CD4-positive, alpha-beta memory T cell (primary cell): ENCODE measurements around the gene ZBTB38. TPM values are rescaled to one million over a fixed set of nuclear protein-coding genes. Genes with fewer than 3 reads are reported as not detected.

ENCODE experiments used
- CTCF ChIA-PET: fragments of 350-600 bp; sonication (Branson Sonifier 250); formaldehyde crosslinking; loops from one replicate; lab custom pipeline; 2021; ENCODE audit warnings: inconsistent platforms; ENCODE audit not compliant: partially characterized antibody; lab: Charles Lee
- POLR2A ChIA-PET: fragments of 350-600 bp; sonication (Branson Sonifier 250); formaldehyde crosslinking; loops from one replicate; lab custom pipeline; 2021; ENCODE audit not compliant: partially characterized antibody; lab: Charles Lee
- DNase-seq, 5 donors: peaks; one replicate each; pipeline versions ENCODE4 v3.0.0 to v3.0.0-alpha.2; 2020 to 2022; ENCODE audit warnings: mixed read lengths in 1 of 5
- H3K27ac ChIP-seq: one replicate; pipeline ENCODE4 v1.7.0; 2013; ENCODE audit warnings: low read depth, low read length
- H3K27me3 ChIP-seq: 2 replicates; pipeline ENCODE4 v1.7.0; 2013; ENCODE audit warnings: mild to moderate bottlenecking, low read length, moderate library complexity; ENCODE audit not compliant: insufficient read depth
- H3K36me3 ChIP-seq: 2 replicates; pipeline ENCODE4 v1.7.0; 2013; ENCODE audit warnings: mild to moderate bottlenecking, low read length, moderate library complexity; ENCODE audit not compliant: insufficient read depth
- H3K4me1 ChIP-seq: 2 replicates; pipeline ENCODE4 v1.7.0; 2013; ENCODE audit warnings: mild to moderate bottlenecking, low read length, moderate library complexity; ENCODE audit not compliant: insufficient read depth
- H3K4me3 ChIP-seq, 2 donors: one replicate each; pipeline ENCODE4 v1.7.0; 2013; ENCODE audit warnings: low read length in 2 of 2, mild to moderate bottlenecking in 1 of 2
- H3K9me3 ChIP-seq, 2 donors: one replicate each; pipeline ENCODE4 v1.7.0; 2013; ENCODE audit warnings: low read length in 2 of 2, control low read depth in 1 of 2; ENCODE audit not compliant: control insufficient read depth in 1 of 2
- H3K27ac Mint-ChIP-seq, 7 donors: one replicate each; pipeline ENCODE4 v1.8.0; 2020 to 2021; ENCODE audit warnings: mixed read lengths in 7 of 7, mild to moderate bottlenecking in 6 of 7, inconsistent platforms in 3 of 7, moderate library complexity in 3 of 7
- H3K27me3 Mint-ChIP-seq, 2 donors: one replicate each; pipeline ENCODE4 v1.8.0; 2020 to 2021; ENCODE audit warnings: mixed read lengths in 2 of 2
- H3K36me3 Mint-ChIP-seq, 2 donors: one replicate each; pipeline ENCODE4 v1.8.0; 2020 to 2021; ENCODE audit warnings: mixed read lengths in 2 of 2, inconsistent platforms in 1 of 2, mild to moderate bottlenecking in 1 of 2
- H3K4me1 Mint-ChIP-seq, 4 donors: one replicate each; pipeline ENCODE4 v1.8.0; 2020 to 2021; ENCODE audit warnings: mixed read lengths in 4 of 4, mild to moderate bottlenecking in 1 of 4
- H3K4me3 Mint-ChIP-seq, 8 donors: one replicate each; pipeline ENCODE4 v1.8.0; 2020 to 2021; ENCODE audit warnings: mixed read lengths in 8 of 8, mild to moderate bottlenecking in 7 of 8, moderate library complexity in 6 of 8, inconsistent platforms in 3 of 8
- H3K9me3 Mint-ChIP-seq, 8 donors: one replicate each; pipeline ENCODE4 v1.8.0; 2020 to 2021; ENCODE audit warnings: mixed read lengths in 8 of 8, mild to moderate bottlenecking in 5 of 8, inconsistent platforms in 3 of 8, moderate library complexity in 1 of 8
- intact Hi-C: fragments of 100-400 bp; cut with micrococcal nuclease; formaldehyde crosslinking; loops from one replicate; pipeline ENCODE4 v1.15.1; 2023
- polyA plus RNA-seq, 2 donors: library from polyadenylated mRNA; unstranded; fragments of 300-500 nt; fragmentation: Illumina TruSeq; gene quantifications; one replicate each; pipeline ENCODE4 v1.2.3, GENCODE V29; 2021
- total RNA-seq, 2 experiments: library from RNA; stranded (reverse); gene quantifications; one replicate each; pipeline ENCODE4 v1.2.3, GENCODE V29; 2021

The ZBTB38 gene
- total and polyA plus RNA-seq, 4 experiments from 2014 or later, result 44.1 to 103 (median 87.2) TPM

- CTCF ChIA-PET, result no interaction called here
- H3K27me3 Mint-ChIP-seq, result peaks cover 10 to 11% of the 10 kb centered on the region in 2 donors
- H3K9me3 Mint-ChIP-seq, result peaks cover 0 to 4% (median 0%) of the 10 kb centered on the region in 8 donors
- no peaks in the 10 kb centered on the region for H3K4me1 ChIP-seq
- H3K27ac ChIP-seq, result no peak overlapping the region
- intact Hi-C loops, result no loop called here
- no peaks in the 10 kb centered on the region for H3K27me3 ChIP-seq
- H3K9me3 ChIP-seq, result no peaks in the 10 kb centered on the region
- H3K4me3 ChIP-seq, result no peak overlapping the region
- no peak for DNase-seq
- H3K27ac Mint-ChIP-seq, result peak overlapping the region in 1 of 7 donors; percentile 19
- H3K4me1 Mint-ChIP-seq, result no peaks in the 10 kb centered on the region
- no peak overlapping the region for H3K4me3 Mint-ChIP-seq
- no peaks in the 10 kb centered on the region for H3K36me3 ChIP-seq
- POLR2A ChIA-PET, result no interaction called here
- no peaks in the 10 kb centered on the region for H3K36me3 Mint-ChIP-seq
Observed at GRCh38 chr3:141333836-141334626, 34.3 kb upstream of the ZBTB38 start.

- peaks cover 0 to 4% (median 0%) of the 10 kb centered on the region in 8 donors for H3K9me3 Mint-ChIP-seq
- ChIA-PET CTCF (interaction anchor here (1.2 to 1.6 kb wide), 2 partner anchors 23 to 26 kb away, joined by 3 to 5 read pairs; no protein-coding TSS in a partner anchor), POLR2A (no interaction called here)
- H3K27ac Mint-ChIP-seq, result peak overlapping the region in 1 of 7 donors; percentile 19
- Histone ChIP-seq H3K4me1 (no peaks in the 10 kb centered on the region), H3K27me3 (no peaks in the 10 kb centered on the region), H3K36me3 (no peaks in the 10 kb centered on the region), H3K9me3 (no peaks in the 10 kb centered on the region), H3K4me3 (no peak overlapping the region), H3K27ac (no peak overlapping the region)
- DNase-seq, result no peak
- no peaks in the 10 kb centered on the region for H3K36me3 Mint-ChIP-seq
- no peaks in the 10 kb centered on the region for H3K4me1 Mint-ChIP-seq
- H3K4me3 Mint-ChIP-seq, result no peak overlapping the region
- H3K27me3 Mint-ChIP-seq, result peaks cover 13 to 17% of the 10 kb centered on the region in 2 donors
- intact Hi-C loops, result no loop called here
Observed at GRCh38 chr3:141334627-141335250, 33.6 kb upstream of the ZBTB38 start.

DNA sequence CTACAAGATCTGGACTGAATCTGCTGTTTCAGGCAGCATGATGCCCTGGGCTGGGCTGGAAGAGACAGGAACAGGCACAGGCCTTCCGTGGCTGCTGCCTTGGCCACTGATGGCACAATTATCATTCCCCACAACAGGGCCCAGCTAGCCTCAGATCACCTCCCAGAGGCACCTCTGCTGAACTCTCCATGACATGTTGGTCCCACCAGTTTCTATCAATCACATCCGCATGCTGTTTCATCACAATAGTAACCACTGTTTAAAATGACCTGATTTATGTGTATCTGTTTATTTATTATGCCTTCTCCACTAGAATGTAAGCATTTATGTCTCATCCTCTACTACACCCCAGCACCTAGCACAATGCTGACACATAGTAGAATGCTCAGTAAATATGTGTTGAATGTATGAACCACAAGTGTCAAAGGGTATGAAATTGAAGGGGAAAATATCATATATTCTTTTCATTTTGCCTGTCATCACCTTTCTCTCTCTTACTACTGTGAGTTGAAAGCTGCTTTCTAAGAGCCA, 32.7 kb upstream of the ZBTB38 start:
- no peak overlapping the region for H3K27ac ChIP-seq
- ChIA-PET CTCF (interaction anchor here (1.2 to 1.6 kb wide), 2 partner anchors 24 to 25 kb away, joined by 3 to 5 read pairs; no protein-coding TSS in a partner anchor), POLR2A (interaction anchor here (0.6 to 1.0 kb wide), 3 partner anchors 9 to 856 kb away, joined by 3 to 4 read pairs (median 3); no protein-coding TSS in a partner anchor)
- H3K27me3 ChIP-seq, result no peaks in the 10 kb centered on the region
- Mint-ChIP-seq H3K27me3 (peaks cover 13 to 17% of the 10 kb centered on the region in 2 donors), H3K27ac (no peak overlapping the region), H3K36me3 (no peaks in the 10 kb centered on the region), H3K4me1 (no peaks in the 10 kb centered on the region), H3K9me3 (peaks cover 0 to 4% (median 0%) of the 10 kb centered on the region in 8 donors), H3K4me3 (no peak overlapping the region)
- no peaks in the 10 kb centered on the region for H3K4me1 ChIP-seq
- no peak for DNase-seq
- no peaks in the 10 kb centered on the region for H3K36me3 ChIP-seq
- H3K4me3 ChIP-seq, result no peak overlapping the region
- intact Hi-C loops, result no loop called here
- H3K9me3 ChIP-seq, result no peaks in the 10 kb centered on the region

DNA sequence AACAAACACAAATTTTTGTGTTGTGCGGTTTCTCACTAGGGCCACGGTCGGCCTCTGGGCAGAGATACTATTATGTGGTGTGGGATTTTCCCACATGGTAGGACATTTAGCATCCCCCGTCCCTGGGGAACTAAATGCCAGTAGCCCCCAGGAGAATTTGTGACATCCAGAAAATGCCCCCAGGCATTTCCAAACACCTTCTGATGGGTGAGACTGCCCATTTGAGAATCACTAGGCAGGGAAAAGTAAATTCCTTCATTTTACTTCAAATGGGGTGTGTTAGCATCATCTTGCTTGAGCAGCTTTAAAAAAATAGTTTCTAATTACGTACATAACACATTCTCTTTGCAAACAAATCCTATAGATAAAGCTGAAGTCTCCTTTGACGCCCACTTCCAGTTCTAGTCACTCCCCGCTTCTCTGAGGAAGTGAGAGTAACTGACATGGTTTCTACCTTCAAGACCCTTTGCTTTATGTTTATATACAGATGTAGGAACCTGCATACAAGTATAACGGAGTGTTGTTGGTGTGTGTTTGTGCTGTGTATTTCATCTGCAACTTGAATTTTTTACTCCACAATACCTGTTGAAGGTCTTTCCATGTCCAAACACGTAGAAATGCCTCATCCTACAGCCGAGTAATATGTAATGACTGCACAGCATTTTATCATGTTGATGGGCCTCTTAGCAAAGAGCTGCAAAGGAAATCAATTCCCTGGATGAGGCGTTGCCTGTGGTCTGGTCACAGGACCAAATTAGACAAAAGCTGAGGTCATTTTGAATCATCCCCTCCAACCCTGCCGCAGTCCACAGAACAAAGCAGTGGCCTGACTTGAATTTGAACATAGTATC, 31.4 kb upstream of the ZBTB38 start:
- no peak overlapping the region for H3K4me3 Mint-ChIP-seq
- no peaks in the 10 kb centered on the region for H3K4me1 Mint-ChIP-seq
- H3K9me3 Mint-ChIP-seq, result peaks cover 0 to 4% (median 0%) of the 10 kb centered on the region in 8 donors
- H3K4me1 ChIP-seq, result no peaks in the 10 kb centered on the region
- H3K27me3 ChIP-seq, result no peaks in the 10 kb centered on the region
- H3K27me3 Mint-ChIP-seq, result peaks cover 13 to 18% of the 10 kb centered on the region in 2 donors
- no peak overlapping the region for H3K4me3 ChIP-seq
- intact Hi-C loops, result no loop called here
- no peak for DNase-seq
- ChIA-PET POLR2A (no interaction called here), CTCF (interaction anchor here (1.0 kb wide), 1 partner anchor 24 kb away, joined by 3 read pairs; no protein-coding TSS in a partner anchor)
- no peaks in the 10 kb centered on the region for H3K9me3 ChIP-seq
- H3K27ac ChIP-seq, result no peak overlapping the region
- H3K27ac Mint-ChIP-seq, result peak overlapping the region in 1 of 7 donors; percentile 43
- H3K36me3 Mint-ChIP-seq, result no peaks in the 10 kb centered on the region
- H3K36me3 ChIP-seq, result no peaks in the 10 kb centered on the region

GRCh38 chr3:141337523-141337854, 30.8 kb upstream of the ZBTB38 start:
- H3K36me3 Mint-ChIP-seq, result no peaks in the 10 kb centered on the region
- no peaks in the 10 kb centered on the region for H3K4me1 Mint-ChIP-seq
- ChIA-PET CTCF (no interaction called here), POLR2A (no interaction called here)
- H3K9me3 Mint-ChIP-seq, result peaks cover 0 to 4% (median 0%) of the 10 kb centered on the region in 8 donors
- peak overlapping the region in 1 of 7 donors; percentile 43 for H3K27ac Mint-ChIP-seq
- no peak for DNase-seq
- H3K36me3 ChIP-seq, result no peaks in the 10 kb centered on the region
- no peaks in the 10 kb centered on the region for H3K4me1 ChIP-seq
- no peaks in the 10 kb centered on the region for H3K9me3 ChIP-seq
- H3K4me3 Mint-ChIP-seq, result no peak overlapping the region
- H3K4me3 ChIP-seq, result no peak overlapping the region
- no peak overlapping the region for H3K27ac ChIP-seq
- peaks cover 9 to 15% of the 10 kb centered on the region in 2 donors for H3K27me3 Mint-ChIP-seq
- no peaks in the 10 kb centered on the region for H3K27me3 ChIP-seq
- intact Hi-C loops, result no loop called here

- H3K9me3 ChIP-seq, result no peaks in the 10 kb centered on the region
- no peaks in the 10 kb centered on the region for H3K36me3 Mint-ChIP-seq
- H3K4me3 ChIP-seq, result no peak overlapping the region
- ChIA-PET POLR2A (no interaction called here), CTCF (no interaction called here)
- H3K27me3 Mint-ChIP-seq, result peaks cover 9 to 15% of the 10 kb centered on the region in 2 donors
- no peaks in the 10 kb centered on the region for H3K36me3 ChIP-seq
- no peak for DNase-seq
- no peaks in the 10 kb centered on the region for H3K4me1 Mint-ChIP-seq
- H3K27ac Mint-ChIP-seq, result no peak overlapping the region
- no peak overlapping the region for H3K4me3 Mint-ChIP-seq
- intact Hi-C loops, result no loop called here
- H3K27ac ChIP-seq, result no peak overlapping the region
- no peaks in the 10 kb centered on the region for H3K27me3 ChIP-seq
- H3K4me1 ChIP-seq, result no peaks in the 10 kb centered on the region
- peaks cover 0 to 4% (median 0%) of the 10 kb centered on the region in 8 donors for H3K9me3 Mint-ChIP-seq
Observed at GRCh38 chr3:141337991-141338390, 30.3 kb upstream of the ZBTB38 start.
